ENCODE data around the gene IRF2BPL.

IRF2BPL gene

DNA sequence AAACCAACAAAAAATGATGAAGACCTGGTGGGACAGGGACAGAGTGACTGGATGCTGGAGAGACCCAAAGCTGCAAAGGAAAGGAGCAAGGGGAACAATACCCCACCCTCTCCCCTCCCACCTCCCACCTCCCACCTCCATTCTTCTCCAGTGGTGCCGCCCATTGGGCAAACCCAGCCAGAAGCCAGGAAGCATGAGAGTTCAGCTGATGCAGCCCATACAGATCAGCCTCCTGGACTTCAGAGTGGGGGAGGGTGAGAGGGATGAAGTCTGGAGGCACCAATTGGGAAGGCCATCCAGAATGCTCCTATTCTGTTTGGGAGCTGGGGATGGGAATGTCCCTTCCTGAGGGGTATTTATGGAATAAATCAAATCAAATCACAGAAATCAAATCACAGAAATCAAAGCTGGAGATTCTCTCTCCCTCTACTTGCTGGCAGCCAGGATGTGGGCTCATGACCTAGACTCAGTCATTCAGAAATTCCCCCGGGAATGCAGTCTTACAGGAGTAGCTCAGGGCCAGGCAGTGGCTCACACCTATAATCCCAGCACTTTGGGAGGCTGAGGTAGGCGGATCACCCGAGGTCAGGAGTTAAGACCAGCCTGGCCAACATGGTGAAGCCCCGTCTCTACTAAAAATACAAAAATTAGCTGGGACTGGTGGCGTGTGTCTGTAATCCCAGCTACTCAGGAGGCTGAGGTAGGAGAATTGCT is 31.1 kb downstream of the IRF2BPL start:
- Histone ChIP-seq H3K9ac (ENCODE audit: low read length in 2 of 2) (no peak overlapping the region), H3K4me3 (ENCODE audit: low read length in 2 of 2) (no peak overlapping the region), H3K27ac (ENCODE audit: low read length) (no peak overlapping the region), H3K27me3 (ENCODE audit: control insufficient read depth in 1 of 2, insufficient read depth in 2 of 2, low read length in 2 of 2) (no peaks in the 10 kb centered on the region), H3K9me3 (ENCODE audit: control insufficient read depth in 2 of 2, low read length in 2 of 2) (no peaks in the 10 kb centered on the region), H3K36me3 (ENCODE audit: control insufficient read depth in 2 of 2, insufficient read depth in 2 of 2, low read length in 2 of 2) (no peaks in the 10 kb centered on the region), H3K4me1 (ENCODE audit: control insufficient read depth, insufficient read depth, low read length) (peaks cover 9% of the 10 kb centered on the region)

DNA sequence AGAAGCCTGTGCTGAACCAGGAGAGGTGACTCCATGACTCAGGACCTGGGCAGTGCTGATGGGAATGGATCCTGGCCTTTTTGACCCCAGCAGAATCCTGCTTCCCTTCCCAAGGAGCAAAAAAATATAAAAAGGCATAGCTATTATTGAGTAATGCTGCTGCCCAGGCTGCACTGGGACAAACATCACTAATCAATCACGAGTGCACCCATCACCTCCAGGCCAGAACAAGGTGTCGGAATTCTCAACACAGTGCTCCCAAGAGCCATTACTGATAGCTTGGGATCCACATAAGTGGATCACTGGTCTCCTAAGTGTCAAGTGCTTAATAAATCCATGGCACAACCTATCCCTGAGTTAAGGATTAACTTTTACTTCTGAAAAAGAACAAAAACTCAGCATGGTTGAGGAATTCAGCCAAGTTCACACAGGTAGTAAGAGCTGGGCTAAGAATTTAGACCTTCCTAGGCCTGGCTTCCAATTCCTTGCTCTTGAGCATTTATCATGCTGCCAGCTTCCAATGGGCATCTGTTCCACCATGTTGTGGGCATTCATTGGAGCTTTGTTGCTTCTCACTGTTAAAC is 31.9 kb downstream of the IRF2BPL start:
- no peaks in the 10 kb centered on the region for H3K9me3 ChIP-seq (ENCODE audit: control insufficient read depth in 2 of 2, low read length in 2 of 2)
- peaks cover 9% of the 10 kb centered on the region for H3K4me1 ChIP-seq (ENCODE audit: control insufficient read depth, insufficient read depth, low read length)
- no peak overlapping the region for H3K27ac ChIP-seq (ENCODE audit: low read length)
- no peak overlapping the region for H3K9ac ChIP-seq (ENCODE audit: low read length in 2 of 2)
- H3K27me3 ChIP-seq (ENCODE audit: control insufficient read depth in 1 of 2, insufficient read depth in 2 of 2, low read length in 2 of 2): no peaks in the 10 kb centered on the region
- H3K4me3 ChIP-seq (ENCODE audit: low read length in 2 of 2): no peak overlapping the region
- H3K36me3 ChIP-seq (ENCODE audit: control insufficient read depth in 2 of 2, insufficient read depth in 2 of 2, low read length in 2 of 2): no peaks in the 10 kb centered on the region

GRCh38 chr14:76995279-76996035 is 33.1 kb downstream of the IRF2BPL start:
- no peaks in the 10 kb centered on the region for H3K36me3 ChIP-seq (ENCODE audit: control insufficient read depth in 2 of 2, insufficient read depth in 2 of 2, low read length in 2 of 2)
- H3K27ac ChIP-seq (ENCODE audit: low read length): no peak overlapping the region
- no peak overlapping the region for H3K9ac ChIP-seq (ENCODE audit: low read length in 2 of 2)
- no peaks in the 10 kb centered on the region for H3K27me3 ChIP-seq (ENCODE audit: control insufficient read depth in 1 of 2, insufficient read depth in 2 of 2, low read length in 2 of 2)
- H3K9me3 ChIP-seq (ENCODE audit: control insufficient read depth in 2 of 2, low read length in 2 of 2): no peaks in the 10 kb centered on the region
- peaks cover 1% of the 10 kb centered on the region for H3K4me1 ChIP-seq (ENCODE audit: control insufficient read depth, insufficient read depth, low read length)
- H3K4me3 ChIP-seq (ENCODE audit: low read length in 2 of 2): no peak overlapping the region

DNA sequence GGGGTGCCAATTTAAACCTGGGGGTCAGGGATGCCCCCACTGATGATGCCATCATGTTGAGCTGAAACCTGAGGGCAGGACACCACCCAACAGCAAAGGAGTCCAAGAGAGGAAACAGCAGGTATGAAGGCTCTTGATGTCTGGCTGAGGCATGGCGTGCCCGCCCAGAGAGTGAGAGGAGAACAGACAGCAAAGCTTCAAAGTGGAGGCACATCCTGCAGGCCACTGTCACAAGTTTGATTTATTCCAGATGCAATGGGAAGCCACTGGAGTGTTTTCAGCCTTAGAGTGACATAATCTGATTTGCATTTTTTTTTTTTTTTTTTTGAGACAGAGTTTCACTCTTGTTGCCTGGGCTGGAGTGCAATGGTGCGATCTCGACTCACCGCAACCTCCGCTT is 34.8 kb downstream of the IRF2BPL start:
- H3K27ac ChIP-seq (ENCODE audit: low read length): no peak overlapping the region
- H3K4me1 ChIP-seq (ENCODE audit: control insufficient read depth, insufficient read depth, low read length): no peaks in the 10 kb centered on the region
- no peak overlapping the region for H3K9ac ChIP-seq (ENCODE audit: low read length in 2 of 2)
- no peak overlapping the region for H3K4me3 ChIP-seq (ENCODE audit: low read length in 2 of 2)
- H3K36me3 ChIP-seq (ENCODE audit: control insufficient read depth in 2 of 2, insufficient read depth in 2 of 2, low read length in 2 of 2): no peaks in the 10 kb centered on the region
- H3K9me3 ChIP-seq (ENCODE audit: control insufficient read depth in 2 of 2, low read length in 2 of 2): no peaks in the 10 kb centered on the region
- no peaks in the 10 kb centered on the region for H3K27me3 ChIP-seq (ENCODE audit: control insufficient read depth in 1 of 2, insufficient read depth in 2 of 2, low read length in 2 of 2)

DNA sequence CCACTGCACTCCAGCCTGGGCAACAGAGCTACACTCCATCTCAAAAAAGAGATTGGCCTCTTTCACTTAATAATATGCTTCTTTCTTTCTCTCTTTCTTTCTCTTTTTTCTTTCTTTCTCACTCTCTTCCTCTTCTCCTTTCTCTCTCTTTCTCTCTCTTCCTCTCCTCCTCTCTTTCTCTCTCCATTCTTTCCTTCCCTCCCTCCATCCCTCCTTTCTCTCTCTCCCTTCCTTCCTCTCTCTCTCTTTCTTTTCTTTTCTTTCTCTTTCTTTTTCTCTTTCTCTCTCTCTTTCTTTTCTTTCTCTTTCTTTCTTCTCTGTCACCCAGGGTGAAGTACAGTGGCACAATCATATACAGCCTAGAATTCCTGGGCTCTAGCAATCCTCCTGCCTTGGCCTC is 38.4 kb downstream of the IRF2BPL start:
- H3K27me3 ChIP-seq (ENCODE audit: control insufficient read depth in 1 of 2, insufficient read depth in 2 of 2, low read length in 2 of 2): no peaks in the 10 kb centered on the region
- H3K27ac ChIP-seq (ENCODE audit: low read length): no peak overlapping the region
- H3K4me1 ChIP-seq (ENCODE audit: control insufficient read depth, insufficient read depth, low read length): no peaks in the 10 kb centered on the region
- no peak overlapping the region for H3K4me3 ChIP-seq (ENCODE audit: low read length in 2 of 2)
- no peak overlapping the region for H3K9ac ChIP-seq (ENCODE audit: low read length in 2 of 2)
- H3K36me3 ChIP-seq (ENCODE audit: control insufficient read depth in 2 of 2, insufficient read depth in 2 of 2, low read length in 2 of 2): no peaks in the 10 kb centered on the region
- no peaks in the 10 kb centered on the region for H3K9me3 ChIP-seq (ENCODE audit: control insufficient read depth in 2 of 2, low read length in 2 of 2)

DNA sequence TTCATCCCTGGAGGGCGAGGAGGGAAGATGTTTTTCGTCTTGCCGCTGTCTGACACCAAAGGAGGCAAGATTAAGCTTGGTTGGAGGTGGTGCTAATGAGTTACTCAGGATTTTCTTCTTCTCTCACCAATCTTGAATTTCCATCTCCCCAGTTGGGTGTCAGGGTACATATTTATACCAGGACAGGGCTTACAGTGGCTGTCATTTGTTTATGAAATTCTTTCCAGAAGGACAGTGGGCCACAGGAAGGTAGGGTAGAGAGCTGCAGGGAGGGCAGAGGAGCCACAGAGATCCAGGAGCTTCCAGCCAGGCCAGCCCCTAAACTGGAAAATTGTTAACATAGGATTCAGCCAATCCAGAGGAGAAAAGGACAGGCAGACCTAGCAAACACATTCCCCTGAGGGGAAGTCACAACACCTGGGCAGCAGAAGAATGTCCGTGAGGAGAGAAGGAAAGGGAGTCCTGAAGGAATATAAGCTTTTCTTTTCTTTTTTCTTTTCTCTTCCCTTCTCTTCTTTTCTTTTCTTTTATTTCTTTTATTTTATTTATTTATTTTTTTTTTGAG is 40.5 kb downstream of the IRF2BPL start:
- no peaks in the 10 kb centered on the region for H3K36me3 ChIP-seq (ENCODE audit: control insufficient read depth in 2 of 2, insufficient read depth in 2 of 2, low read length in 2 of 2)
- no peak overlapping the region for H3K27ac ChIP-seq (ENCODE audit: low read length)
- H3K4me1 ChIP-seq (ENCODE audit: control insufficient read depth, insufficient read depth, low read length): no peaks in the 10 kb centered on the region
- H3K4me3 ChIP-seq (ENCODE audit: low read length in 2 of 2): no peak overlapping the region
- no peaks in the 10 kb centered on the region for H3K27me3 ChIP-seq (ENCODE audit: control insufficient read depth in 1 of 2, insufficient read depth in 2 of 2, low read length in 2 of 2)
- no peak overlapping the region for H3K9ac ChIP-seq (ENCODE audit: low read length in 2 of 2)
- H3K9me3 ChIP-seq (ENCODE audit: control insufficient read depth in 2 of 2, low read length in 2 of 2): no peaks in the 10 kb centered on the region

- Histone ChIP-seq H3K27ac (ENCODE audit: low read length) (no peak overlapping the region), H3K9me3 (ENCODE audit: control insufficient read depth in 2 of 2, low read length in 2 of 2) (peaks cover 0 to 6% of the 10 kb centered on the region in 2 donors), H3K36me3 (ENCODE audit: control insufficient read depth in 2 of 2, insufficient read depth in 2 of 2, low read length in 2 of 2) (no peaks in the 10 kb centered on the region), H3K27me3 (ENCODE audit: control insufficient read depth in 1 of 2, insufficient read depth in 2 of 2, low read length in 2 of 2) (no peaks in the 10 kb centered on the region), H3K4me1 (ENCODE audit: control insufficient read depth, insufficient read depth, low read length) (no peaks in the 10 kb centered on the region), H3K4me3 (ENCODE audit: low read length in 2 of 2) (no peak overlapping the region), H3K9ac (ENCODE audit: low read length in 2 of 2) (no peak overlapping the region)
Measured at GRCh38 chr14:76986231-76986565, 42.3 kb downstream of the IRF2BPL start.

GRCh38 chr14:76985540-76986230 is 42.8 kb downstream of the IRF2BPL start:
- no peak overlapping the region for H3K27ac ChIP-seq (ENCODE audit: low read length)
- H3K9ac ChIP-seq (ENCODE audit: low read length in 2 of 2): no peak overlapping the region
- no peaks in the 10 kb centered on the region for H3K27me3 ChIP-seq (ENCODE audit: control insufficient read depth in 1 of 2, insufficient read depth in 2 of 2, low read length in 2 of 2)
- H3K9me3 ChIP-seq (ENCODE audit: control insufficient read depth in 2 of 2, low read length in 2 of 2): peaks cover 0 to 6% of the 10 kb centered on the region in 2 donors
- H3K4me3 ChIP-seq (ENCODE audit: low read length in 2 of 2): no peak overlapping the region
- no peaks in the 10 kb centered on the region for H3K36me3 ChIP-seq (ENCODE audit: control insufficient read depth in 2 of 2, insufficient read depth in 2 of 2, low read length in 2 of 2)
- no peaks in the 10 kb centered on the region for H3K4me1 ChIP-seq (ENCODE audit: control insufficient read depth, insufficient read depth, low read length)

DNA sequence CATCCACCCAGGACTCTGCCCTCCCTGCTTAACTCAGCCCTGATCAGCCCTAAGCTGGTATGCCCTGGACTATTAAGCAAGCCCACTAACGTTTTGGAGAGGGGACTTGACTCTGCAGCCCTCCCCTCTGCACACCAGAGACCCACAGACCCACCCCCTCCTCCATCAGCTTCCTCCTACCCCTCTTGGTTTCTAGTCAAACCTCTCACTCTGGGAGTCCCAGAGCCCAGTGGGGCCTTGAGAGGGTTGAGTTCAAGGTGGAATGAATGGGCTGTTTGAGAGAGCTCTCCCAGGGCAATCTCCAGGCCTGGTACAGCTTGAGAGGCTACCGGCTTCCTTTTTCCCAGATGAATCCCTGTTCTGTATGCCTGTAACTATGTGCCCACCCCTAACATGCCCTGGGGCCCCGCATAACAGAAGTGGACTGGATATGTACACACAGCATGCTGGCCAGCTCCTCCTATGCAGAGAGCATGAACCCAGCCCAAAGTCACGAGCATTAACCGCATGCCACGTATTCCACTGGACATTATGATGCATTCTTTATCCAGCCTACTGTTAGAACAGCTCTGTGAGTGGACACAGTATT is 43.6 kb downstream of the IRF2BPL start:
- no peak overlapping the region for H3K27ac ChIP-seq (ENCODE audit: low read length)
- H3K36me3 ChIP-seq (ENCODE audit: control insufficient read depth in 2 of 2, insufficient read depth in 2 of 2, low read length in 2 of 2): no peaks in the 10 kb centered on the region
- H3K4me1 ChIP-seq (ENCODE audit: control insufficient read depth, insufficient read depth, low read length): no peaks in the 10 kb centered on the region
- no peaks in the 10 kb centered on the region for H3K27me3 ChIP-seq (ENCODE audit: control insufficient read depth in 1 of 2, insufficient read depth in 2 of 2, low read length in 2 of 2)
- H3K4me3 ChIP-seq (ENCODE audit: low read length in 2 of 2): no peak overlapping the region
- no peak overlapping the region for H3K9ac ChIP-seq (ENCODE audit: low read length in 2 of 2)
- H3K9me3 ChIP-seq (ENCODE audit: control insufficient read depth in 2 of 2, low read length in 2 of 2): peaks cover 0 to 6% of the 10 kb centered on the region in 2 donors

DNA sequence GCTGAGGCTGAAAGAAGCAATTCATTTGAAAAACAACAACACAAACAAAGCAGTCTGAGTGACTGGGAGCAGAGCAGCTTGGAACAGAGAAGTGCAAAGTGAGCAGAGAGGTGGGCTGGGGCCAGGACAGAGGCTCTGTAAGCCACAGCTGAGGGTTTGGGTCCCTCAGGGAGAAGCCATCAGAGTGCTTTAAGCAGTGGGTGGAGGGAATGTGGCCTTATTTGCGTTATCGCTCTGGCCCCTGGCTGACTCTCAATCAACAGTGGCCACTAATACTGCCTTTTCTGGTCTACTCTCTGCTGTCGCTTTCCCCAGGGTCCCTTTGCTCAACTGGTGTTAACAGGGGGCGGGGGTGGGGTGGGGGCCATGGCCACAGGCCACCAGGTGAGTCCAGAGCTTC is 44.2 kb downstream of the IRF2BPL start:
- Histone ChIP-seq H3K4me1 (ENCODE audit: control insufficient read depth, insufficient read depth, low read length) (no peaks in the 10 kb centered on the region), H3K27me3 (ENCODE audit: control insufficient read depth in 1 of 2, insufficient read depth in 2 of 2, low read length in 2 of 2) (no peaks in the 10 kb centered on the region), H3K36me3 (ENCODE audit: control insufficient read depth in 2 of 2, insufficient read depth in 2 of 2, low read length in 2 of 2) (no peaks in the 10 kb centered on the region), H3K9me3 (ENCODE audit: control insufficient read depth in 2 of 2, low read length in 2 of 2) (peaks cover 0 to 6% of the 10 kb centered on the region in 2 donors), H3K4me3 (ENCODE audit: low read length in 2 of 2) (no peak overlapping the region), H3K9ac (ENCODE audit: low read length in 2 of 2) (no peak overlapping the region), H3K27ac (ENCODE audit: low read length) (no peak overlapping the region)

Measured in stomach smooth muscle (tissue), 2 donors.